ENCODE results near the gene TIMM23.
"Not testable (repeated sequence)": the region's sequence is repeated elsewhere in the genome, so short reads cannot be mapped to it uniquely, and the experiment has no call there.

The TIMM23 gene

GRCh38 chr10:45983538-45984186 lies 11.4 kb downstream of the TIMM23 start:
- peaks cover 20% of the 10 kb centered on the region; the same call in 1 of the 2 replicates for H3K79me2 ChIP-seq (ENCODE audit: insufficient read depth, low read depth)
- H3K9ac ChIP-seq; H3K4me2 ChIP-seq; H3K4me1 ChIP-seq (ENCODE audit: low read depth, poor library complexity, severe bottlenecking); H2AFZ ChIP-seq (ENCODE audit: low read depth); H3K27ac ChIP-seq; H3K36me3 ChIP-seq (ENCODE audit: insufficient read depth); H3K4me3 ChIP-seq (IDR thresholded peaks at IDR 0.05; ENCODE audit: insufficient read depth, low read depth, low read length); H3K27me3 ChIP-seq (ENCODE audit: insufficient read depth, low read depth); H4K20me1 ChIP-seq (ENCODE audit: insufficient read depth): not testable (repeated sequence)
- peak; percentile 28; the same call in 1 of the 2 replicates for TF ChIP-seq CTCF (conservative IDR thresholded peaks at IDR 0.05; ENCODE audit: low read depth, low read length)

GRCh38 chr10:45984473-45984872 lies 12.2 kb downstream of the TIMM23 start:
- H3K36me3 ChIP-seq (ENCODE audit: insufficient read depth); H3K27me3 ChIP-seq (ENCODE audit: insufficient read depth, low read depth); H4K20me1 ChIP-seq (ENCODE audit: insufficient read depth); H3K4me2 ChIP-seq; H2AFZ ChIP-seq (ENCODE audit: low read depth); H3K4me1 ChIP-seq (ENCODE audit: low read depth, poor library complexity, severe bottlenecking); H3K27ac ChIP-seq; H3K9ac ChIP-seq; H3K4me3 ChIP-seq (IDR thresholded peaks at IDR 0.05; ENCODE audit: insufficient read depth, low read depth, low read length): not testable (repeated sequence)
- peaks cover 16% of the 10 kb centered on the region; the same call in 1 of the 2 replicates for H3K79me2 ChIP-seq (ENCODE audit: insufficient read depth, low read depth)

GRCh38 chr10:45985590-45985989 lies 13.3 kb downstream of the TIMM23 start:
- not testable (repeated sequence) for H3K79me2 ChIP-seq (ENCODE audit: insufficient read depth, low read depth); H3K4me2 ChIP-seq; H3K4me3 ChIP-seq (IDR thresholded peaks at IDR 0.05; ENCODE audit: insufficient read depth, low read depth, low read length); H4K20me1 ChIP-seq (ENCODE audit: insufficient read depth); H3K27me3 ChIP-seq (ENCODE audit: insufficient read depth, low read depth); H2AFZ ChIP-seq (ENCODE audit: low read depth); H3K9ac ChIP-seq; H3K27ac ChIP-seq; H3K4me1 ChIP-seq (ENCODE audit: low read depth, poor library complexity, severe bottlenecking); H3K36me3 ChIP-seq (ENCODE audit: insufficient read depth)

GRCh38 chr10:45997557-45997956 lies 25.3 kb downstream of the TIMM23 start:
- Histone ChIP-seq H3K4me3 (IDR thresholded peaks at IDR 0.05; ENCODE audit: insufficient read depth, low read depth, low read length) (no peak overlapping the region), H4K20me1 (ENCODE audit: insufficient read depth) (no peaks in the 10 kb centered on the region), H3K9ac (no peak overlapping the region), H3K4me1 (ENCODE audit: low read depth, poor library complexity, severe bottlenecking) (no peaks in the 10 kb centered on the region), H2AFZ (ENCODE audit: low read depth) (no peak overlapping the region), H3K27me3 (ENCODE audit: insufficient read depth, low read depth) (no peaks in the 10 kb centered on the region), H3K27ac (no peak overlapping the region), H3K4me2 (no peak overlapping the region), H3K36me3 (ENCODE audit: insufficient read depth) (no peaks in the 10 kb centered on the region), H3K79me2 (ENCODE audit: insufficient read depth, low read depth) (no peaks in the 10 kb centered on the region)
- TF ChIP-seq CTCF (conservative IDR thresholded peaks at IDR 0.05; ENCODE audit: low read depth, low read length): no peak

GRCh38 chr10:45997994-45998763 lies 25.9 kb downstream of the TIMM23 start:
- H3K4me3 ChIP-seq (IDR thresholded peaks at IDR 0.05; ENCODE audit: insufficient read depth, low read depth, low read length): no peak overlapping the region
- no peaks in the 10 kb centered on the region for H4K20me1 ChIP-seq (ENCODE audit: insufficient read depth)
- H2AFZ ChIP-seq (ENCODE audit: low read depth): no peak overlapping the region
- H3K79me2 ChIP-seq (ENCODE audit: insufficient read depth, low read depth): no peaks in the 10 kb centered on the region
- H3K27ac ChIP-seq: no peak overlapping the region
- H3K4me1 ChIP-seq (ENCODE audit: low read depth, poor library complexity, severe bottlenecking): no peaks in the 10 kb centered on the region
- H3K4me2 ChIP-seq: no peak overlapping the region
- no peaks in the 10 kb centered on the region for H3K27me3 ChIP-seq (ENCODE audit: insufficient read depth, low read depth)
- no peak overlapping the region for H3K9ac ChIP-seq
- TF ChIP-seq CTCF (conservative IDR thresholded peaks at IDR 0.05; ENCODE audit: low read depth, low read length): no peak
- H3K36me3 ChIP-seq (ENCODE audit: insufficient read depth): peaks cover 4% of the 10 kb centered on the region; the same call in 1 of the 2 replicates

- not testable (repeated sequence) for H2AFZ ChIP-seq (ENCODE audit: low read depth); H3K4me3 ChIP-seq (IDR thresholded peaks at IDR 0.05; ENCODE audit: insufficient read depth, low read depth, low read length); H3K79me2 ChIP-seq (ENCODE audit: insufficient read depth, low read depth); H3K27ac ChIP-seq; H3K4me1 ChIP-seq (ENCODE audit: low read depth, poor library complexity, severe bottlenecking); H3K36me3 ChIP-seq (ENCODE audit: insufficient read depth); H3K9ac ChIP-seq; H3K27me3 ChIP-seq (ENCODE audit: insufficient read depth, low read depth); H4K20me1 ChIP-seq (ENCODE audit: insufficient read depth); H3K4me2 ChIP-seq
Observed at GRCh38 chr10:45999955-46000354, 27.7 kb downstream of the TIMM23 start.
